RWPE2 (cell line): ENCODE data around the gene CRTC1.
A peak's percentile ranks its signal among the peaks of the same experiment; 100 is the strongest.

Experiments used
- ATAC-seq: fragments of 200-7000 bp; cut with Tn5 transposase; 3 replicates; pipeline ENCODE4 v1.9.1; 2021; ENCODE audit warnings: low read depth
- DNase-seq: peaks from one replicate; pipeline ENCODE4 v3.0.0-alpha.2; 2020; ENCODE audit warnings: low spot score
- H3K27ac ChIP-seq: fragments of 450-650 bp; 2 replicates; pipeline ENCODE4 v1.5.1; 2017; ENCODE audit warnings: mild to moderate bottlenecking; ENCODE audit not compliant: poor library complexity, severe bottlenecking
- H3K27me3 ChIP-seq: fragments of 250-450 bp; sonication (Bioruptor Pico); 2 replicates; pipeline ENCODE4 v1.5.1; 2021; ENCODE audit warnings: mild to moderate bottlenecking, moderate library complexity; ENCODE audit not compliant: insufficient read depth, poor library complexity, severe bottlenecking
- H3K36me3 ChIP-seq: fragments of 250-450 bp; sonication (Bioruptor Pico); 2 replicates; pipeline ENCODE4 v1.5.1; 2020; ENCODE audit warnings: low read depth, mild to moderate bottlenecking, moderate library complexity
- H3K4me1 ChIP-seq: fragments of 250-450 bp; sonication (Bioruptor Pico); 2 replicates; pipeline ENCODE4 v1.5.1; 2021; ENCODE audit warnings: mild to moderate bottlenecking, moderate library complexity; ENCODE audit not compliant: insufficient read depth, poor library complexity, severe bottlenecking
- H3K4me3 ChIP-seq: fragments of 250-450 bp; sonication (Bioruptor Pico); 2 replicates; pipeline ENCODE4 v1.5.1; 2021; ENCODE audit warnings: mild to moderate bottlenecking, moderate library complexity; ENCODE audit not compliant: severe bottlenecking
- H3K9me3 ChIP-seq: fragments of 250-450 bp; sonication (Bioruptor Pico); 2 replicates; pipeline ENCODE4 v1.5.1; 2021; ENCODE audit warnings: mild to moderate bottlenecking, moderate library complexity; ENCODE audit not compliant: severe bottlenecking
- TF ChIP-seq, protein P1 (sequence below): fragments of 450-650 bp; IDR thresholded peaks from one replicate; pipeline ENCODE4 v1.5.1; 2017; ENCODE audit warnings: mild to moderate bottlenecking, moderate library complexity; ENCODE audit not compliant: poor library complexity, severe bottlenecking

CRTC1 gene

DNA sequence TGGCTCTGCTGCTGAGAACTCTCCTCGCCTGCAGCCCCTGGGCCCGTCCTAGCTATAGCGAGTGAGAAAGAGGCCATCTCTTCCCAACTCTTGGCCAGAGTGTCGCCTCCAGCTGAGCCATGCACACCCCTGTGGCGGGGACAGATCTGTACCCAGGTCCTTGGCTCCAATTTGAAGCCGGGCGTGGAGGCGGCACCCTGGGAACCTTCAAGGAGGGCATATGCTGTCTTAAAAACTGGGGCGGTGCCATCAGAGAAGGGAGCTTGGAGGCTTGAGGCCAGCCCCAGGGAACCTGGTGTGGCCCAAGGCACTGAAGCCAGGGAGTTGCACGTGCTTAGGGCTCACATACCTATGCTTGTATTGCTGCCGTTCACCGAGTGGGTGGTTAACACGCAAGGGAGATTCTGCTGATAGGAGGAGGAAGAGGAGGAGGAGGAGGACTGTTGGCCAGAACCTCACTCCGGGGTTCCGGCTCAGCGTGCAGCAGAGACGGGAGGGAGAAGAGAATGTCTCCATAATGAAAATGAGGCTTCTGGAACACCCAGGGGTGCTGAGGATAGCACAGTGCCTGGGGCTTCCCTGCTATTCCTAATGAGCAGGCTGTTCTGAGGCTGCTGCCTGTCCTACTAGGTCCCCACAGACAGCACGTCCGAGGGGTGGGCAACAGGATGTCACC is 67.0 kb downstream of the CRTC1 start:
- ATAC-seq = no peak
- no peaks in the 10 kb centered on the region for H3K9me3 ChIP-seq
- TF ChIP-seq, protein P1, sequence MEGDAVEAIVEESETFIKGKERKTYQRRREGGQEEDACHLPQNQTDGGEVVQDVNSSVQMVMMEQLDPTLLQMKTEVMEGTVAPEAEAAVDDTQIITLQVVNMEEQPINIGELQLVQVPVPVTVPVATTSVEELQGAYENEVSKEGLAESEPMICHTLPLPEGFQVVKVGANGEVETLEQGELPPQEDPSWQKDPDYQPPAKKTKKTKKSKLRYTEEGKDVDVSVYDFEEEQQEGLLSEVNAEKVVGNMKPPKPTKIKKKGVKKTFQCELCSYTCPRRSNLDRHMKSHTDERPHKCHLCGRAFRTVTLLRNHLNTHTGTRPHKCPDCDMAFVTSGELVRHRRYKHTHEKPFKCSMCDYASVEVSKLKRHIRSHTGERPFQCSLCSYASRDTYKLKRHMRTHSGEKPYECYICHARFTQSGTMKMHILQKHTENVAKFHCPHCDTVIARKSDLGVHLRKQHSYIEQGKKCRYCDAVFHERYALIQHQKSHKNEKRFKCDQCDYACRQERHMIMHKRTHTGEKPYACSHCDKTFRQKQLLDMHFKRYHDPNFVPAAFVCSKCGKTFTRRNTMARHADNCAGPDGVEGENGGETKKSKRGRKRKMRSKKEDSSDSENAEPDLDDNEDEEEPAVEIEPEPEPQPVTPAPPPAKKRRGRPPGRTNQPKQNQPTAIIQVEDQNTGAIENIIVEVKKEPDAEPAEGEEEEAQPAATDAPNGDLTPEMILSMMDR = no peak
- H3K4me3 ChIP-seq = no peak overlapping the region
- H3K27me3 ChIP-seq = no peaks in the 10 kb centered on the region
- DNase-seq = peak; percentile 56
- H3K4me1 ChIP-seq = no peaks in the 10 kb centered on the region
- H3K36me3 ChIP-seq = no peaks in the 10 kb centered on the region; the same call in 1 of the 2 replicates
- H3K27ac ChIP-seq = no peak overlapping the region

GRCh38 chr19:18751571-18751970 is 68.1 kb downstream of the CRTC1 start:
- H3K27ac ChIP-seq = no peak overlapping the region
- H3K36me3 ChIP-seq = no peaks in the 10 kb centered on the region; the same call in 1 of the 2 replicates
- H3K4me3 ChIP-seq = no peak overlapping the region
- no peaks in the 10 kb centered on the region for H3K9me3 ChIP-seq
- TF ChIP-seq, protein P1 = no peak
- H3K27me3 ChIP-seq = no peaks in the 10 kb centered on the region
- no peak for ATAC-seq
- peaks cover 2% of the 10 kb centered on the region for H3K4me1 ChIP-seq
- DNase-seq = no peak

DNA sequence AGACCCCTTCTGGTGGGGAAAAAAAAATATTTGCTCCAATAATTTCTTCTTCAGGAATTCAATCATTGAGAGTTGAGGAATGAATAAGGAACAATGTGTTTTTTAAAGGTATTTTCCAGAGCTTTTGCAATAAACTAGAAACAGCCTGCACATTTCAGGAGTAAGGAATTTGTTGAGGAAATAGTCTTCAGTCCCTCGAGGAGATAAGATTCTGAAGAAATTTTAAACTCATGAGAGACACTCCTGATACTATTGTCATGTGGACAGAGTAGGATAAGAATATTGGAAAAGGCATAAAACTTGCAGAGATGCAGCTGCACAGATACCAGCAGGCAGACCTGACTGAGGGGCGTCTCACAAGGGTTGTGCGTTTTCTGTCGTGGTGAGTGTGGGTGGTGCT is 71.0 kb downstream of the CRTC1 start:
- Histone ChIP-seq H3K36me3 (no peaks in the 10 kb centered on the region; the same call in 1 of the 2 replicates), H3K4me1 (peaks cover 13% of the 10 kb centered on the region), H3K9me3 (no peaks in the 10 kb centered on the region), H3K4me3 (no peak overlapping the region), H3K27me3 (no peaks in the 10 kb centered on the region), H3K27ac (no peak overlapping the region)
- TF ChIP-seq, protein P1 = no peak
- no peak for ATAC-seq
- DNase-seq = no peak

DNA sequence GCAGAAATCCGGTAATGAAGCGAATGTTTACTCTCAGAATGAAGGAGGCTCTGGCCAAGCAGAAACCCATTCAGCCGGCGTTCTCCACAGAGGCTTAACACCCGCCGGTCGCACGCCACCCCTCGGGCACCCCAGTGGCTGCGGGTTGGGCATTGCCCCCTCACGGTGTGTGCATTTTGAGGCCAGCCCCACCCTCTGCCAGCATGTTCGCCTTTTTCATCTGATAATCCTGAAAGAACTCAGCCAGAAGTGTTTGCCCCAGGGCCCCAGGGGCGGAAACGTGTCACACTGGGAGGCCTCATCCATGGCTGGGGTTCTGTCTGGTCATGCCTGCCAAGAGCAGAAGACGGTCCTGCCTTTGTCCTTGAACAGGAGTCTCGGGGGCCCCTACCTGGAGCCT is 73.4 kb downstream of the CRTC1 start:
- no peaks in the 10 kb centered on the region for H3K27me3 ChIP-seq
- H3K4me3 ChIP-seq = no peak overlapping the region
- DNase-seq = peak; percentile 84
- TF ChIP-seq, protein P1 = peak; percentile 18
- H3K4me1 ChIP-seq = peaks cover 16% of the 10 kb centered on the region
- H3K9me3 ChIP-seq = no peaks in the 10 kb centered on the region
- H3K36me3 ChIP-seq = no peaks in the 10 kb centered on the region
- ATAC-seq = peak; percentile 81
- H3K27ac ChIP-seq = peak overlapping the region; percentile 80

DNA sequence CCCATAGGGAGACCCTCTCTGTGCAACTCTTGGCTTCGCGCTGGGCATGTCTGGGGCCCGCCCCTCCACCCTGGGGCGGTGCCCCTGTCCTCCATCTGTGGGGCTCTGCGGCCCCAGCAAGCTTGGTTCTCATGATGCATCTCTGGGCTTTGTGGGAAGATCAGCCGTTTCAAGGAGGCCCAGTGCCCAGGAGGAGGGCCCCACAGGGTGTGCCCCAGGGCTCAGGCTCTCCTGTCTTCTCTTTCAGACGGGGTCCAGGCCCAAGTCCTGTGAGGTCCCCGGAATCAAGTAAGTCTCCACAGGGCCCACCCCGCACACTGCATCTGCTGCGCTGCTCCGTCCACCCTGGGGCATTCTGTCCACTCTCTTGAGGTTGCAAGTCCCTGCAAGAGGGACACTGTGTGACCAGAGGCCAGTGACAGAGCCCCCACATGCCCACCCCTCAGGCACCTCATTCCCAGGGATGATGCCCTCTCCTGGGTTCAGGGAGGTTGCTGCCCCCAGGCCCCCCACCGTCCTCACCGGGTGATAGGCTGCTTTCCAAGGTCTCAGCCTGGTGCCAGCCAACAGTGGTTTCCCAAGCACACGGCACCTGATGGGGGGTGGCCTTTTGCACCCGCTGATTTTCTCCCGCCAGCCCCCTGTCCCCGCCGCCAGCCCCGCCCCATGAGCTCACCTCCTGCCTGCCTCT is 76.0 kb downstream of the CRTC1 start:
- H3K36me3 ChIP-seq = no peaks in the 10 kb centered on the region
- H3K4me3 ChIP-seq = no peak overlapping the region
- no peak overlapping the region for H3K27ac ChIP-seq
- TF ChIP-seq, protein P1 = no peak
- H3K27me3 ChIP-seq = no peaks in the 10 kb centered on the region
- peaks cover 37% of the 10 kb centered on the region for H3K4me1 ChIP-seq
- no peak for ATAC-seq
- no peak for DNase-seq
- no peaks in the 10 kb centered on the region for H3K9me3 ChIP-seq
